A673 (cell line): ENCODE results near the gene PNMT.

ENCODE experiments used
- CTCF ChIP-seq: fragments of 300-800, 200-600 bp; sonication (generic); conservative IDR thresholded peaks from 2 replicates; pipeline ENCODE4 v1.5.1; 2017; ENCODE audit warnings: low read depth, mild to moderate bottlenecking, antibody characterized with exemption, low read length, moderate library complexity, mixed read lengths
- EZH2 ChIP-seq: fragments of 200-600 bp; sonication (generic); IDR thresholded peaks from 2 replicates; pipeline ENCODE4 v1.6.1; 2017; ENCODE audit warnings: borderline replicate concordance, low read depth, mild to moderate bottlenecking, mixed read lengths, antibody characterized with exemption, low read length; ENCODE audit not compliant: poor library complexity, severe bottlenecking

DNA sequence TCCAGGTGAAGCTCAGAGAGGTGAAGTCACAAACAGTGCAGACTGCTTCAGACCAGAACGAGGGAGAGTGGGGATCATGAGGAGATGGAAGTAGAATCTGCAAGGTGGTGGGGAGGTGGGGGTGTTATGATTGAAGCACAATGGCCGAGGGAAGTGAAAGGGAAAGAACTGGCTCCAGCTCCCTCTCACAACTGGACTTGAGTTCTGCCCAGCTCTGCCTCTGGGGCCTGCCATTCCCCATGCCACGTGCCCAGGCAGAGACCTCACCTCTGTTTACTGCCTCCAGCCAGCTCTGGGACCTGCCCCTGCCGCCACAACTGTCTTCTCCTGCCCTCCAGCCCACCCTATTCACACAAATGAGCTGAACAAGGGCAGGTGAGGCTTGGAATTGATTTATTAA, 2.5 kb downstream of the PNMT start:
- TF ChIP-seq CTCF: no peak
- no peak for TF ChIP-seq EZH2
